ENCODE measurements around the gene SPPL2C.
A peak's percentile ranks its signal among the peaks of the same experiment; 100 is the strongest.
"Not testable (repeated sequence)": the region's sequence is repeated elsewhere in the genome, so short reads cannot be mapped to it uniquely, and the experiment has no call there.

SPPL2C gene

GRCh38 chr17:45850468-45850867 lies 5.8 kb downstream of the SPPL2C start:
- no peak for DNase-seq (ENCODE audit: low read depth in 2 of 2)

GRCh38 chr17:45851022-45851421 lies 6.3 kb downstream of the SPPL2C start:
- no peak for DNase-seq (ENCODE audit: low read depth in 2 of 2)

GRCh38 chr17:45851464-45851863 lies 6.8 kb downstream of the SPPL2C start:
- no peak for DNase-seq (ENCODE audit: low read depth in 2 of 2)

GRCh38 chr17:45851873-45852272 lies 7.2 kb downstream of the SPPL2C start:
- DNase-seq (ENCODE audit: low read depth in 2 of 2): no peak

GRCh38 chr17:45852535-45853297 lies 8.0 kb downstream of the SPPL2C start:
- DNase-seq (ENCODE audit: low read depth in 2 of 2): peak; percentile 30 to 49

- no peak for DNase-seq (ENCODE audit: low read depth in 2 of 2)
Observed at GRCh38 chr17:45854209-45854608, 9.5 kb downstream of the SPPL2C start.

- no peak for DNase-seq (ENCODE audit: low read depth in 2 of 2)
Observed at GRCh38 chr17:45855691-45856336, 11.1 kb downstream of the SPPL2C start.

- no peak for DNase-seq (ENCODE audit: low read depth in 2 of 2)
Observed at GRCh38 chr17:45857977-45858708, 13.5 kb downstream of the SPPL2C start.

GRCh38 chr17:45861165-45861564 lies 16.5 kb downstream of the SPPL2C start:
- no peak for DNase-seq (ENCODE audit: low read depth in 2 of 2)

GRCh38 chr17:45862127-45862526 lies 17.4 kb downstream of the SPPL2C start:
- not testable (repeated sequence) for DNase-seq (ENCODE audit: low read depth in 2 of 2)

- DNase-seq (ENCODE audit: low read depth in 2 of 2): no peak
Observed at GRCh38 chr17:45863857-45864654, 19.4 kb downstream of the SPPL2C start.

- no peak for DNase-seq (ENCODE audit: low read depth in 2 of 2)
Observed at GRCh38 chr17:45867171-45867570, 22.5 kb downstream of the SPPL2C start.

- DNase-seq (ENCODE audit: low read depth in 2 of 2): no peak
Observed at GRCh38 chr17:45867702-45868101, 23.0 kb downstream of the SPPL2C start.

GRCh38 chr17:45868276-45868675 lies 23.6 kb downstream of the SPPL2C start:
- no peak for DNase-seq (ENCODE audit: low read depth in 2 of 2)

GRCh38 chr17:45869676-45870341 lies 25.1 kb downstream of the SPPL2C start:
- DNase-seq (ENCODE audit: low read depth in 2 of 2): no peak

GRCh38 chr17:45870342-45870974 lies 25.8 kb downstream of the SPPL2C start:
- DNase-seq (ENCODE audit: low read depth in 2 of 2): no peak

GRCh38 chr17:45871718-45872117 lies 27.0 kb downstream of the SPPL2C start:
- no peak for DNase-seq (ENCODE audit: low read depth in 2 of 2)

GRCh38 chr17:45873728-45874127 lies 29.0 kb downstream of the SPPL2C start:
- peak in 1 of 2 donors; percentile 27 for DNase-seq (ENCODE audit: low read depth in 2 of 2)

GRCh38 chr17:45874151-45874550 lies 29.5 kb downstream of the SPPL2C start:
- DNase-seq (ENCODE audit: low read depth in 2 of 2): no peak

GRCh38 chr17:45876539-45876938 lies 31.9 kb downstream of the SPPL2C start:
- no peak for DNase-seq (ENCODE audit: low read depth in 2 of 2)

GRCh38 chr17:45877467-45877866 lies 32.8 kb downstream of the SPPL2C start:
- no peak for DNase-seq (ENCODE audit: low read depth in 2 of 2)

Measured in stimulated activated CD4-positive, alpha-beta T cell treated with anti-CD3 and anti-CD28 coated beads, Interleukin-15, amount 100 ng/mL, for 48 hours (primary cell).